H1 (cell line): Measurements from ENCODE around the gene MOV10L1. TPM values are rescaled to one million over a fixed set of nuclear protein-coding genes. Genes with fewer than 3 reads are reported as not detected.

Source experiments
- CTCF ChIA-PET: fragments of 300-600 bp; sonication (Branson Sonifier 250); formaldehyde crosslinking; loops from one replicate; lab custom pipeline; 2021; ENCODE audit not compliant: partially characterized antibody; lab: Charles Lee
- POLR2A ChIA-PET: fragments of 300-600 bp; sonication (Branson Sonifier 250); formaldehyde crosslinking; loops from one replicate; lab custom pipeline; 2021; ENCODE audit warnings: inconsistent platforms; ENCODE audit not compliant: partially characterized antibody; lab: Charles Lee
- DNase-seq, 2 experiments: peaks; one replicate each; pipeline versions ENCODE4 v3.0.0 to v3.0.0-alpha.2; 2010 to 2022; ENCODE audit warnings: low spot score in 2 of 2, low read depth in 1 of 2, mixed read lengths in 1 of 2
- FAIRE-seq: peaks from 2 replicates; lab custom pipeline; 2011; peaks lifted over from hg19 to GRCh38; lab: Jason Lieb, UNC
- H2AFZ ChIP-seq: 2 replicates; pipeline ENCODE4 v1.8.1; 2012; ENCODE audit warnings: low read length, inconsistent platforms
- H2AK5ac ChIP-seq: 2 replicates; pipeline ENCODE4 v1.6.1; 2013; ENCODE audit warnings: low read depth, low read length
- H2BK120ac ChIP-seq: replicated peaks from 2 replicates; pipeline ENCODE3; 2013; ENCODE audit warnings: low read depth, low read length, inconsistent platforms
- H2BK12ac ChIP-seq: 2 replicates; pipeline ENCODE4 v1.6.1; 2013; ENCODE audit warnings: low read depth, low read length
- H2BK15ac ChIP-seq: 2 replicates; pipeline ENCODE4 v1.6.1; 2013; ENCODE audit warnings: low read length
- H2BK20ac ChIP-seq: 2 replicates; pipeline ENCODE4 v1.6.1; 2013; ENCODE audit warnings: low read length
- H2BK5ac ChIP-seq: 2 replicates; pipeline ENCODE4 v1.6.1; 2013; ENCODE audit warnings: low read depth, low read length
- H3K14ac ChIP-seq: 2 replicates; pipeline ENCODE4 v1.6.1; 2013; ENCODE audit warnings: inconsistent platforms; ENCODE audit not compliant: insufficient read length
- H3K18ac ChIP-seq: 2 replicates; pipeline ENCODE4 v1.6.1; 2013; ENCODE audit warnings: low read length; ENCODE audit errors: extremely low read depth
- H3K23ac ChIP-seq: 2 replicates; pipeline ENCODE4 v1.6.1; 2013; ENCODE audit warnings: inconsistent platforms; ENCODE audit not compliant: insufficient read length
- H3K23me2 ChIP-seq: 2 replicates; pipeline ENCODE4 v1.6.1; 2013; ENCODE audit warnings: low read depth, low read length
- H3K27ac ChIP-seq: 2 replicates; pipeline ENCODE4 v1.6.1; 2011; ENCODE audit warnings: low read depth, low read length, inconsistent platforms
- H3K27me3 ChIP-seq, 4 experiments: replicated peaks in 1 of 4; 1 replicate in 1 of 4; 2 replicates in 3 of 4; pipeline versions ENCODE4 v1.6.1 to v1.8.1; 2011 to 2013; ENCODE audit warnings: low read length in 3 of 4, mild to moderate bottlenecking in 3 of 4, inconsistent platforms in 2 of 4, mixed read lengths in 2 of 4, moderate library complexity in 1 of 4; ENCODE audit not compliant: control insufficient read depth in 3 of 4, insufficient read depth in 3 of 4; ENCODE audit errors: extremely low read depth in 1 of 4
- H3K36me3 ChIP-seq, 4 experiments: 2 replicates each; pipeline versions ENCODE4 v1.6.1 to v1.8.1; 2011 to 2013; ENCODE audit warnings: mild to moderate bottlenecking in 4 of 4, low read length in 3 of 4, moderate library complexity in 2 of 4, control low read depth in 1 of 4, inconsistent platforms in 1 of 4; ENCODE audit not compliant: insufficient read depth in 4 of 4, control insufficient read depth in 2 of 4
- H3K4ac ChIP-seq: replicated peaks from 2 replicates; pipeline ENCODE3; 2013; ENCODE audit warnings: low read length, low read depth, mixed read lengths, inconsistent platforms; ENCODE audit not compliant: insufficient read length
- H3K4me1 ChIP-seq, 4 experiments: replicated peaks in 1 of 4; 1 replicate in 1 of 4; 2 replicates in 3 of 4; pipeline versions ENCODE4 v1.6.1 to v1.8.1; 2011 to 2013; ENCODE audit warnings: low read length in 3 of 4, inconsistent platforms in 2 of 4, mixed read lengths in 1 of 4; ENCODE audit not compliant: insufficient read depth in 4 of 4, control insufficient read depth in 3 of 4
- H3K4me2 ChIP-seq, 2 experiments: 2 replicates each; pipeline versions ENCODE4 v1.6.1 to v1.8.1; 2011 to 2013; ENCODE audit warnings: low read depth in 2 of 2, low read length in 2 of 2, control low read depth in 1 of 2, inconsistent platforms in 1 of 2, mild to moderate bottlenecking in 1 of 2; ENCODE audit not compliant: insufficient read depth in 1 of 2
- H3K4me3 ChIP-seq, 4 experiments: fragments of 200-600, 300-600 bp in 1 of 4; sonication (generic), shearing (Covaris generic), sonication (Bioruptor Twin) in 1 of 4; 2 replicates each; pipeline versions ENCODE4 v1.5.1 to v1.8.1; 2011 to 2016; ENCODE audit warnings: low read length in 4 of 4, low read depth in 3 of 4, control low read depth in 2 of 4, inconsistent platforms in 2 of 4, mild to moderate bottlenecking in 2 of 4, mixed read lengths in 1 of 4, moderate library complexity in 1 of 4; ENCODE audit not compliant: insufficient read depth in 2 of 4; ENCODE audit errors: extremely low read depth in 1 of 4
- H3K56ac ChIP-seq: replicated peaks from 2 replicates; pipeline ENCODE3; 2013; ENCODE audit warnings: low read depth, mild to moderate bottlenecking, mixed read lengths, low read length, inconsistent platforms; ENCODE audit not compliant: insufficient read length
- H3K79me1 ChIP-seq: 2 replicates; pipeline ENCODE4 v1.6.1; 2013; ENCODE audit warnings: low read depth, low read length, control low read depth
- H3K79me2 ChIP-seq, 2 experiments: 2 replicates each; pipeline versions ENCODE4 v1.6.1 to v1.8.1; 2012 to 2013; ENCODE audit warnings: low read length in 2 of 2, mild to moderate bottlenecking in 2 of 2, inconsistent platforms in 1 of 2; ENCODE audit not compliant: insufficient read depth in 2 of 2, control insufficient read depth in 1 of 2
- H3K9ac ChIP-seq, 4 experiments: replicated peaks in 1 of 4; 1 replicate in 1 of 4; 2 replicates in 3 of 4; pipeline versions ENCODE4 v1.6.1 to v1.8.1; 2011 to 2013; ENCODE audit warnings: low read depth in 3 of 4, low read length in 3 of 4, control low read depth in 2 of 4, mild to moderate bottlenecking in 2 of 4, moderate library complexity in 2 of 4, inconsistent platforms in 1 of 4; ENCODE audit errors: extremely low read depth in 1 of 4
- H3K9me3 ChIP-seq, 2 experiments: 2 replicates each; pipeline versions ENCODE4 v1.6.1 to v1.8.1; 2012 to 2013; ENCODE audit warnings: mild to moderate bottlenecking in 2 of 2, moderate library complexity in 2 of 2, control low read depth in 1 of 2, inconsistent platforms in 1 of 2, low read depth in 1 of 2, low read length in 1 of 2, mixed read lengths in 1 of 2; ENCODE audit not compliant: insufficient read depth in 2 of 2
- H4K20me1 ChIP-seq, 2 experiments: replicated peaks in 1 of 2; 2 replicates each; pipeline versions ENCODE3 to v1.8.1; 2011 to 2013; ENCODE audit warnings: inconsistent platforms in 2 of 2, low read length in 2 of 2, mild to moderate bottlenecking in 1 of 2; ENCODE audit not compliant: insufficient read depth in 2 of 2, control insufficient read depth in 1 of 2
- H4K5ac ChIP-seq: 2 replicates; pipeline ENCODE4 v1.6.1; 2013; ENCODE audit warnings: low read length, low read depth, mixed read lengths, inconsistent platforms; ENCODE audit not compliant: insufficient read length
- H4K8ac ChIP-seq: 2 replicates; pipeline ENCODE4 v1.8.0; 2013; ENCODE audit warnings: mild to moderate bottlenecking, moderate library complexity, low read length, inconsistent platforms; ENCODE audit not compliant: insufficient read depth; ENCODE audit errors: extremely low read depth
- H4K91ac ChIP-seq: replicated peaks from 2 replicates; pipeline ENCODE3; 2013; ENCODE audit warnings: low read length, mixed read lengths, inconsistent platforms; ENCODE audit not compliant: insufficient read length
- BCL11A ChIP-seq, 2 experiments: IDR thresholded peaks; one replicate each; pipeline ENCODE4 v1.6.1; 2011; ENCODE audit warnings: low read depth in 2 of 2, low read length in 2 of 2, mild to moderate bottlenecking in 2 of 2
- EZH2 ChIP-seq: fragments of 200-600 bp; sonication (generic); IDR thresholded peaks from 2 replicates; pipeline ENCODE4 v1.7.1; 2012; ENCODE audit warnings: low read depth, mild to moderate bottlenecking, moderate library complexity, low read length, inconsistent platforms; ENCODE audit not compliant: severe bottlenecking
- FOSL1 ChIP-seq: IDR thresholded peaks from 2 replicates; pipeline ENCODE4 v1.6.1; 2011; ENCODE audit warnings: mild to moderate bottlenecking, low read depth, low read length, moderate library complexity; ENCODE audit not compliant: insufficient read depth
- GABPA ChIP-seq: IDR thresholded peaks from 2 replicates; pipeline ENCODE4 v1.6.1; 2011; ENCODE audit warnings: mild to moderate bottlenecking, low read length, moderate library complexity, borderline replicate concordance; ENCODE audit not compliant: insufficient read depth
- HDAC2 ChIP-seq, 2 experiments: fragments of 300-600 bp in 1 of 2; sonication (generic) in 1 of 2; IDR thresholded peaks; 2 replicates each; pipeline ENCODE4 v1.6.1; 2011 to 2012; ENCODE audit warnings: low read depth in 2 of 2, low read length in 2 of 2, mild to moderate bottlenecking in 2 of 2, moderate library complexity in 2 of 2, borderline replicate concordance in 1 of 2, inconsistent platforms in 1 of 2
- MAFK ChIP-seq: IDR thresholded peaks from 2 replicates; pipeline ENCODE4 v1.6.1; 2012; ENCODE audit warnings: low read depth, mild to moderate bottlenecking, improper control_type of control experiment, low read length
- PHF8 ChIP-seq: fragments of 200-600 bp; sonication (generic); conservative IDR thresholded peaks from 2 replicates; pipeline ENCODE4 v1.7.1; 2012; ENCODE audit warnings: low read depth, mild to moderate bottlenecking, inconsistent platforms, low read length, moderate library complexity
- SP2 ChIP-seq: IDR thresholded peaks from 2 replicates; pipeline ENCODE4 v1.6.1; 2012; ENCODE audit warnings: mild to moderate bottlenecking, low read length, inconsistent platforms
- TAF1 ChIP-seq: IDR thresholded peaks from 2 replicates; pipeline ENCODE4 v1.6.1; 2011; ENCODE audit warnings: mild to moderate bottlenecking, low read depth, low read length
- TAF7 ChIP-seq: optimal IDR thresholded peaks from 2 replicates; pipeline ENCODE3; 2011; ENCODE audit warnings: low read depth, mild to moderate bottlenecking, inconsistent platforms, low read length, moderate library complexity, borderline replicate concordance
- TCF12 ChIP-seq: IDR thresholded peaks from 2 replicates; pipeline ENCODE4 v1.6.1; 2011; ENCODE audit warnings: low read depth, mild to moderate bottlenecking, low read length
- USF2 ChIP-seq: IDR thresholded peaks from 2 replicates; pipeline ENCODE4 v1.6.1; 2011; ENCODE audit warnings: low read length, improper control_type of control experiment
- ZNF274 ChIP-seq: IDR thresholded peaks from 2 replicates; pipeline ENCODE4 v1.7.0; 2012; ENCODE audit warnings: low read length, borderline replicate concordance; ENCODE audit errors: extremely low read depth
- WGBS, 2 experiments: shearing (Covaris generic) in 1 of 2; methylation state at CpG; one replicate each; pipeline versions ENCODE4 v1.1.6 to v1.1.7; 2013 to 2015; ENCODE audit warnings: low lambda C conversion rate in 2 of 2, mixed read lengths in 2 of 2, inconsistent platforms in 1 of 2, low coverage in 1 of 2, missing lambda C conversion rate in 1 of 2; ENCODE audit not compliant: insufficient replicate concordance in 2 of 2, insufficient coverage in 1 of 2, insufficient read length in 1 of 2; ENCODE audit errors: extremely low coverage in 1 of 2, missing lambda C conversion rate in 1 of 2; 5-methylcytosine and 5-hydroxymethylcytosine counted together
- polyA plus RNA-seq, 7 experiments: library from polyadenylated mRNA; depleted of rRNA in 3 of 7; stranded (reverse) in 5 of 7; unstranded in 2 of 7; fragments of >200 nt in 5 of 7; fragments of 200-250 nt in 2 of 7; gene quantifications; 1 replicate in 5 of 7; 2 replicates in 1 of 7; 4 replicates in 1 of 7; pipeline versions ENCODE4 v1.2.1 to v1.2.3, GENCODE V29; 2011 to 2013; ENCODE audit warnings: missing spikeins in 2 of 7, mixed read lengths in 2 of 7
- total RNA-seq: library from RNA; stranded (reverse); fragmentation: NEBNext Ultra II Directional; extraction: Animal tissue kit (Norgen Biotek cat#: 25700); gene quantifications from 2 replicates; pipeline ENCODE4 v1.2.1, GENCODE V29; 2021

The MOV10L1 gene
- total and polyA plus RNA-seq, 2 of the 8 experiments (the other 6 are each of a cell fraction or from before 2014, with no cell fraction given), result 0.32 TPM; not detected in 1

- CTCF ChIA-PET, result interaction anchor here (1.0 to 2.1 kb wide), 3 partner anchors 20 to 54 kb away, joined by 4 to 8 read pairs (median 4); partner anchors contain the start of gene TTLL8
- no peak for TF ChIP-seq MAFK
- TF ChIP-seq FOSL1, result no peak
- no peak for TF ChIP-seq BCL11A (IDR thresholded peaks at IDR 0.05; ENCODE audit: low read depth in 2 of 2, low read length in 2 of 2)
- TF ChIP-seq EZH2, result no peak
- TF ChIP-seq USF2, result no peak
- no peak for TF ChIP-seq HDAC2 (IDR thresholded peaks at IDR 0.05; ENCODE audit: borderline replicate concordance in 1 of 2, low read depth in 2 of 2, low read length in 2 of 2)
- no peak for TF ChIP-seq GABPA
- no peak for TF ChIP-seq PHF8
- TF ChIP-seq ZNF274, result no peak
- TF ChIP-seq TAF1, result no peak
- no peak for TF ChIP-seq TAF7
- TF ChIP-seq SP2, result no peak
- TF ChIP-seq TCF12, result no peak
Measured at GRCh38 chr22:50080077-50080465, 9.7 kb upstream of the MOV10L1 start.

More at GRCh38 chr22:50080077-50080465, 9.7 kb upstream of the MOV10L1 start:
- no peaks in the 10 kb centered on the region for H3K79me1 ChIP-seq
- WGBS, 2 experiments, result 94% methylated on average over 13 of the region's 13 CpGs; no CpG with 5 or more reads in 1 of the 2 experiments
- H3K18ac ChIP-seq, result no peak overlapping the region
- H3K14ac ChIP-seq, result no peak overlapping the region
- no peak overlapping the region for H2BK5ac ChIP-seq
- no peak overlapping the region for H3K4me3 ChIP-seq
- H4K91ac ChIP-seq, result no peak overlapping the region
- no peak overlapping the region for H3K4me2 ChIP-seq
- H4K5ac ChIP-seq, result no peak overlapping the region
- H2AFZ ChIP-seq, result no peak overlapping the region
- DNase-seq, result no peak
- no peak for FAIRE-seq
- no peak overlapping the region for H3K4ac ChIP-seq
- H2BK120ac ChIP-seq, result no peak overlapping the region
- no peak overlapping the region for H3K23ac ChIP-seq
- H2AK5ac ChIP-seq, result no peak overlapping the region
- no peak overlapping the region for H2BK12ac ChIP-seq
- POLR2A ChIA-PET, result interaction anchor here (0.6 kb wide), 1 partner anchor 97 kb away, joined by 3 read pairs; no protein-coding TSS in a partner anchor
- no peaks in the 10 kb centered on the region for H3K23me2 ChIP-seq
- no peaks in the 10 kb centered on the region for H4K20me1 ChIP-seq
- no peaks in the 10 kb centered on the region; a peak in 1 of 7 replicates for H3K27me3 ChIP-seq
- H3K27ac ChIP-seq, result no peak overlapping the region
- no peak overlapping the region for H3K56ac ChIP-seq
- no peaks in the 10 kb centered on the region for H3K36me3 ChIP-seq
- H3K4me1 ChIP-seq, result peaks cover 0 to 11% (median 4%) of the 10 kb centered on the region in 4 experiments; a peak in 3 of 7 replicates
- H3K79me2 ChIP-seq, result no peaks in the 10 kb centered on the region
- H2BK20ac ChIP-seq, result no peak overlapping the region
- no peak overlapping the region for H4K8ac ChIP-seq
- H3K9ac ChIP-seq, result no peak overlapping the region
- H2BK15ac ChIP-seq, result no peak overlapping the region
- no peaks in the 10 kb centered on the region for H3K9me3 ChIP-seq
